WTC11 (cell line): ENCODE measurements around the gene SLCO2A1. TPM values are rescaled to one million over a fixed set of nuclear protein-coding genes. Genes with fewer than 3 reads are reported as not detected.

ENCODE experiments used
- ATAC-seq: fragments of 200-7000 bp; cut with Tn5 transposase; 2 replicates; pipeline ENCODE4 v1.10.0; 2021; ENCODE audit warnings: mild to moderate bottlenecking, moderate library complexity
- CTCF ChIA-PET: fragments of 300-600 bp; sonication (Branson Sonifier 250); formaldehyde crosslinking; loops from one replicate; lab custom pipeline; 2021; ENCODE audit warnings: antibody characterized with exemption; lab: Charles Lee
- POLR2A ChIA-PET: fragments of 350-600 bp; sonication (Branson Sonifier 250); formaldehyde crosslinking; loops from one replicate; lab custom pipeline; 2021; ENCODE audit warnings: antibody characterized with exemption; lab: Charles Lee
- DNase-seq: peaks from one replicate; pipeline ENCODE4 v3.0.0; 2021; ENCODE audit warnings: low spot score
- H3K27ac Mint-ChIP-seq: 2 replicates; pipeline ENCODE4 v1.8.0; 2021; ENCODE audit warnings: mixed read lengths
- H3K27me3 Mint-ChIP-seq: 2 replicates; pipeline ENCODE4 v1.8.0; 2021; ENCODE audit warnings: low read depth, mild to moderate bottlenecking, moderate library complexity, mixed read lengths
- H3K36me3 Mint-ChIP-seq: 2 replicates; pipeline ENCODE4 v1.8.0; 2021; ENCODE audit warnings: mixed read lengths
- H3K4me1 Mint-ChIP-seq: 2 replicates; pipeline ENCODE4 v1.8.0; 2022; ENCODE audit warnings: mixed read lengths
- H3K4me3 Mint-ChIP-seq: 2 replicates; pipeline ENCODE4 v1.8.0; 2021; ENCODE audit warnings: mild to moderate bottlenecking, moderate library complexity, mixed read lengths
- H3K9me3 Mint-ChIP-seq: 2 replicates; pipeline ENCODE4 v1.8.0; 2021; ENCODE audit warnings: mixed read lengths
- CREB1 ChIP-seq: sonication (generic); formaldehyde crosslinking; IDR thresholded peaks from 2 replicates; pipeline ENCODE4 v1.8.0; 2023; ENCODE audit warnings: mild to moderate bottlenecking, missing genetic modification reagents
- EMX1 ChIP-seq: fragments of 250-450 bp; sonication (Bioruptor Pico); IDR thresholded peaks from 2 replicates; pipeline ENCODE4 v1.8.0; 2021; ENCODE audit warnings: mild to moderate bottlenecking
- KAT7 ChIP-seq: sonication (generic); formaldehyde crosslinking; IDR thresholded peaks from 2 replicates; pipeline ENCODE4 v1.8.1; 2023; ENCODE audit warnings: missing genetic modification reagents, mild to moderate bottlenecking, borderline replicate concordance
- MXD4 ChIP-seq: fragments of 250-450 bp; sonication (Bioruptor Pico); IDR thresholded peaks from 2 replicates; pipeline ENCODE4 v1.8.0; 2021; ENCODE audit warnings: mild to moderate bottlenecking, moderate library complexity, borderline replicate concordance
- NFE2L1 ChIP-seq: sonication (generic); formaldehyde crosslinking; IDR thresholded peaks from 2 replicates; pipeline ENCODE4 v1.8.1; 2023; ENCODE audit warnings: missing genetic modification reagents
- NFYB ChIP-seq: sonication (generic); formaldehyde crosslinking; conservative IDR thresholded peaks from 2 replicates; pipeline ENCODE4 v1.8.0; 2022; ENCODE audit warnings: low read depth, missing genetic modification reagents
- NR1H2 ChIP-seq: sonication (generic); formaldehyde crosslinking; IDR thresholded peaks from 2 replicates; pipeline ENCODE4 v1.9.0; 2021; ENCODE audit warnings: mild to moderate bottlenecking, moderate library complexity, missing genetic modification reagents
- NR3C1 ChIP-seq: sonication (generic); formaldehyde crosslinking; conservative IDR thresholded peaks from 2 replicates; pipeline ENCODE4 v1.8.1; 2023; ENCODE audit warnings: low read depth, mild to moderate bottlenecking, missing genetic modification reagents
- PRRX2 ChIP-seq: fragments of 250-450 bp; sonication (Bioruptor Pico); IDR thresholded peaks from 2 replicates; pipeline ENCODE4 v1.8.0; 2021; ENCODE audit warnings: mild to moderate bottlenecking
- RELA ChIP-seq: sonication (generic); formaldehyde crosslinking; IDR thresholded peaks from 2 replicates; pipeline ENCODE4 v1.8.1; 2022; ENCODE audit warnings: missing genetic modification reagents, mild to moderate bottlenecking, borderline replicate concordance
- RORB ChIP-seq: fragments of 250-450 bp; sonication (Bioruptor Pico); IDR thresholded peaks from 2 replicates; pipeline ENCODE4 v1.9.0; 2021; ENCODE audit warnings: mild to moderate bottlenecking
- SMAD4 ChIP-seq: sonication (generic); formaldehyde crosslinking; IDR thresholded peaks from 2 replicates; pipeline ENCODE4 v1.8.0; 2022; ENCODE audit warnings: mild to moderate bottlenecking, missing genetic modification reagents
- SOX15 ChIP-seq: fragments of 250-450 bp; sonication (Bioruptor Pico); IDR thresholded peaks from 2 replicates; pipeline ENCODE4 v1.9.0; 2021; ENCODE audit warnings: mild to moderate bottlenecking
- TP53 ChIP-seq: sonication (generic); formaldehyde crosslinking; IDR thresholded peaks from 2 replicates; pipeline ENCODE4 v1.8.1; 2023; ENCODE audit warnings: mild to moderate bottlenecking, missing genetic modification reagents
- ZNF416 ChIP-seq: fragments of 250-450 bp; sonication (Bioruptor Pico); IDR thresholded peaks from 2 replicates; pipeline ENCODE4 v1.9.0; 2021; ENCODE audit warnings: mild to moderate bottlenecking, inconsistent platforms
- total RNA-seq: library from RNA; stranded (reverse); gene quantifications from 3 replicates; pipeline ENCODE4 v1.2.3, GENCODE V29; 2021
- TF ChIP-seq, protein P1 (sequence below): fragments of 250-450 bp; sonication (Bioruptor Pico); IDR thresholded peaks from 2 replicates; pipeline ENCODE4 v2.1.2; 2022; ENCODE audit warnings: mild to moderate bottlenecking, moderate library complexity
- TF ChIP-seq, protein P2 (sequence below): sonication (generic); formaldehyde crosslinking; IDR thresholded peaks from 2 replicates; pipeline ENCODE4 v1.8.1; 2022; ENCODE audit warnings: low read depth, mild to moderate bottlenecking, moderate library complexity, missing genetic modification reagents, borderline replicate concordance
- TF ChIP-seq, protein P3 (sequence below): sonication (generic); formaldehyde crosslinking; IDR thresholded peaks from 2 replicates; pipeline ENCODE4 v1.8.1; 2022; ENCODE audit warnings: low read depth, missing genetic modification reagents, borderline replicate concordance
- TF ChIP-seq, protein P4 (sequence below): sonication (generic); formaldehyde crosslinking; IDR thresholded peaks from 2 replicates; pipeline ENCODE4 v1.8.1; 2023; ENCODE audit warnings: mild to moderate bottlenecking, missing genetic modification reagents
- TF ChIP-seq, protein P5 (sequence below): sonication (generic); formaldehyde crosslinking; IDR thresholded peaks from 2 replicates; pipeline ENCODE4 v1.8.0; 2023; ENCODE audit warnings: mild to moderate bottlenecking, missing genetic modification reagents
- TF ChIP-seq, protein P6 (sequence below): sonication (generic); formaldehyde crosslinking; IDR thresholded peaks from 2 replicates; pipeline ENCODE4 v1.8.1; 2023; ENCODE audit warnings: mild to moderate bottlenecking, missing genetic modification reagents, moderate library complexity
- TF ChIP-seq, protein P7 (sequence below): sonication (generic); formaldehyde crosslinking; IDR thresholded peaks from 2 replicates; pipeline ENCODE4 v1.8.0; 2023; ENCODE audit warnings: missing genetic modification reagents
- TF ChIP-seq, protein P8 (sequence below): sonication (generic); formaldehyde crosslinking; IDR thresholded peaks from 2 replicates; pipeline ENCODE4 v1.8.1; 2023; ENCODE audit warnings: mild to moderate bottlenecking, missing genetic modification reagents, borderline replicate concordance

The SLCO2A1 gene
- total RNA-seq, 1 experiment from 2014 or later: 3.3 TPM

DNA sequence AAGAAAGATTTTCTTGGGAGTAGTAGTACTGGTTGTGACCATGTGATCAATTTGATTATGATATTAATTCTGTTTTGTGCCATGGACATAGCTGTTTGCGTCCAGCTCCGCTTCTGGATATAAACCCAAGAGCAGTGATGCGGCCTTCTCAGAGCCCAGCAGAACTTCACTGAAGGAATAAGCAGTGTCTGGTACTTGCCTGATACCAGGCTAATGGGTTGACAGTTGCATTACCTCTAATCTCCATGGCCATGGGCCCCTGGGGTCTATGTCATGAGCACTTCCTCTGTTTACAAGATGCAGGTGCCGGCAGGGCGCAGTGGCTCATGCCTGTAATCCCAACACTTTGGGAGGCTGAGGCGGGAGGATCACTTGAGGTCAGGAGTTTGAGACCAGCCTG, 97.7 kb downstream of the SLCO2A1 start (continued):
- TF ChIP-seq, protein P1, sequence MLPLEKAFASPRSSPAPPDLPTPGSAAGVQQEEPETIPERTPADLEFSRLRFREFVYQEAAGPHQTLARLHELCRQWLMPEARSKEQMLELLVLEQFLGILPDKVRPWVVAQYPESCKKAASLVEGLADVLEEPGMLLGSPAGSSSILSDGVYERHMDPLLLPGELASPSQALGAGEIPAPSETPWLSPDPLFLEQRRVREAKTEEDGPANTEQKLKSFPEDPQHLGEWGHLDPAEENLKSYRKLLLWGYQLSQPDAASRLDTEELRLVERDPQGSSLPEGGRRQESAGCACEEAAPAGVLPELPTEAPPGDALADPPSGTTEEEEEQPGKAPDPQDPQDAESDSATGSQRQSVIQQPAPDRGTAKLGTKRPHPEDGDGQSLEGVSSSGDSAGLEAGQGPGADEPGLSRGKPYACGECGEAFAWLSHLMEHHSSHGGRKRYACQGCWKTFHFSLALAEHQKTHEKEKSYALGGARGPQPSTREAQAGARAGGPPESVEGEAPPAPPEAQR (CRISPR knock-in tag): no peak
- TF ChIP-seq, protein P2, sequence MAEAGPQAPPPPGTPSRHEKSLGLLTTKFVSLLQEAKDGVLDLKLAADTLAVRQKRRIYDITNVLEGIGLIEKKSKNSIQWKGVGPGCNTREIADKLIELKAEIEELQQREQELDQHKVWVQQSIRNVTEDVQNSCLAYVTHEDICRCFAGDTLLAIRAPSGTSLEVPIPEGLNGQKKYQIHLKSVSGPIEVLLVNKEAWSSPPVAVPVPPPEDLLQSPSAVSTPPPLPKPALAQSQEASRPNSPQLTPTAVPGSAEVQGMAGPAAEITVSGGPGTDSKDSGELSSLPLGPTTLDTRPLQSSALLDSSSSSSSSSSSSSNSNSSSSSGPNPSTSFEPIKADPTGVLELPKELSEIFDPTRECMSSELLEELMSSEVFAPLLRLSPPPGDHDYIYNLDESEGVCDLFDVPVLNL (CRISPR knock-in tag): no peak
- TF ChIP-seq, protein P3, sequence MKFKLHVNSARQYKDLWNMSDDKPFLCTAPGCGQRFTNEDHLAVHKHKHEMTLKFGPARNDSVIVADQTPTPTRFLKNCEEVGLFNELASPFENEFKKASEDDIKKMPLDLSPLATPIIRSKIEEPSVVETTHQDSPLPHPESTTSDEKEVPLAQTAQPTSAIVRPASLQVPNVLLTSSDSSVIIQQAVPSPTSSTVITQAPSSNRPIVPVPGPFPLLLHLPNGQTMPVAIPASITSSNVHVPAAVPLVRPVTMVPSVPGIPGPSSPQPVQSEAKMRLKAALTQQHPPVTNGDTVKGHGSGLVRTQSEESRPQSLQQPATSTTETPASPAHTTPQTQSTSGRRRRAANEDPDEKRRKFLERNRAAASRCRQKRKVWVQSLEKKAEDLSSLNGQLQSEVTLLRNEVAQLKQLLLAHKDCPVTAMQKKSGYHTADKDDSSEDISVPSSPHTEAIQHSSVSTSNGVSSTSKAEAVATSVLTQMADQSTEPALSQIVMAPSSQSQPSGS (CRISPR knock-in tag): no peak
- TF ChIP-seq PRRX2 (CRISPR knock-in tag) (no peak), ZNF416 (no peak), NFE2L1 (CRISPR knock-in tag) (no peak)
- TF ChIP-seq, protein P4, sequence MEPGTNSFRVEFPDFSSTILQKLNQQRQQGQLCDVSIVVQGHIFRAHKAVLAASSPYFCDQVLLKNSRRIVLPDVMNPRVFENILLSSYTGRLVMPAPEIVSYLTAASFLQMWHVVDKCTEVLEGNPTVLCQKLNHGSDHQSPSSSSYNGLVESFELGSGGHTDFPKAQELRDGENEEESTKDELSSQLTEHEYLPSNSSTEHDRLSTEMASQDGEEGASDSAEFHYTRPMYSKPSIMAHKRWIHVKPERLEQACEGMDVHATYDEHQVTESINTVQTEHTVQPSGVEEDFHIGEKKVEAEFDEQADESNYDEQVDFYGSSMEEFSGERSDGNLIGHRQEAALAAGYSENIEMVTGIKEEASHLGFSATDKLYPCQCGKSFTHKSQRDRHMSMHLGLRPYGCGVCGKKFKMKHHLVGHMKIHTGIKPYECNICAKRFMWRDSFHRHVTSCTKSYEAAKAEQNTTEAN (CRISPR knock-in tag): no peak
- TF ChIP-seq, all 79 proteins: peak for 0

DNA sequence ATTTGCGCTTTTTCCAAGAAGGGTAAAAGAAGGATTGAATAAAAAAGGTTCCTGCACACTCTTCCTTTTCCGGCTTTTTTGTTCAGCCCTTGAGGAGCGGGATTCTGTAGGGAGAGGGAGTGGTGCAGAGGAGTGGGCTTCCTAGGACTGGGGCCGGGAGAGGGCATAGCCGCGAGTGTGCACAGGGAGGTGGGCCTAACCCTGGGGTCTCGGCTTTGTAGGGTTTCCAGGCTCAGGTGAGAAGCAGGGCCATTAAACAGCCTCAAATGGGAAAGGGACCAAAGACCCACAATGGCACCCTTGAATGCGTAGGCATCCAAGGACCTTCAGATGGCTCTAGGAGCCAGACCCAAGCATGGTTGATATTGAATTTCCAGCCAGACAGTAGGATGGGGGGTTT, 98.6 kb downstream of the SLCO2A1 start:
- CTCF ChIA-PET: interaction anchor here (1.3 to 1.7 kb wide), 3 partner anchors 34 to 282 kb away, joined by 4 to 8 read pairs (median 5); no protein-coding TSS in a partner anchor
- ATAC-seq (no peak), DNase-seq (no peak)
- no peaks in the 10 kb centered on the region for H3K9me3 Mint-ChIP-seq
- H3K4me3 Mint-ChIP-seq: no peak overlapping the region
- no peak overlapping the region for H3K27ac Mint-ChIP-seq
- no peaks in the 10 kb centered on the region for H3K36me3 Mint-ChIP-seq
- H3K4me1 Mint-ChIP-seq: peaks cover 11% of the 10 kb centered on the region
- H3K27me3 Mint-ChIP-seq: peaks cover 22% of the 10 kb centered on the region
- POLR2A ChIA-PET: no interaction called here
- TF ChIP-seq SOX15 (CRISPR knock-in tag) (no peak), MXD4 (CRISPR knock-in tag) (no peak), KAT7 (CRISPR knock-in tag) (no peak), NR1H2 (CRISPR knock-in tag) (no peak), CREB1 (CRISPR knock-in tag) (no peak), RORB (CRISPR knock-in tag) (no peak), TP53 (CRISPR knock-in tag) (no peak), NFYB (CRISPR knock-in tag) (no peak), EMX1 (CRISPR knock-in tag) (no peak), SMAD4 (CRISPR knock-in tag) (no peak), NR3C1 (CRISPR knock-in tag) (no peak), RELA (CRISPR knock-in tag) (no peak)
- TF ChIP-seq, protein P5, sequence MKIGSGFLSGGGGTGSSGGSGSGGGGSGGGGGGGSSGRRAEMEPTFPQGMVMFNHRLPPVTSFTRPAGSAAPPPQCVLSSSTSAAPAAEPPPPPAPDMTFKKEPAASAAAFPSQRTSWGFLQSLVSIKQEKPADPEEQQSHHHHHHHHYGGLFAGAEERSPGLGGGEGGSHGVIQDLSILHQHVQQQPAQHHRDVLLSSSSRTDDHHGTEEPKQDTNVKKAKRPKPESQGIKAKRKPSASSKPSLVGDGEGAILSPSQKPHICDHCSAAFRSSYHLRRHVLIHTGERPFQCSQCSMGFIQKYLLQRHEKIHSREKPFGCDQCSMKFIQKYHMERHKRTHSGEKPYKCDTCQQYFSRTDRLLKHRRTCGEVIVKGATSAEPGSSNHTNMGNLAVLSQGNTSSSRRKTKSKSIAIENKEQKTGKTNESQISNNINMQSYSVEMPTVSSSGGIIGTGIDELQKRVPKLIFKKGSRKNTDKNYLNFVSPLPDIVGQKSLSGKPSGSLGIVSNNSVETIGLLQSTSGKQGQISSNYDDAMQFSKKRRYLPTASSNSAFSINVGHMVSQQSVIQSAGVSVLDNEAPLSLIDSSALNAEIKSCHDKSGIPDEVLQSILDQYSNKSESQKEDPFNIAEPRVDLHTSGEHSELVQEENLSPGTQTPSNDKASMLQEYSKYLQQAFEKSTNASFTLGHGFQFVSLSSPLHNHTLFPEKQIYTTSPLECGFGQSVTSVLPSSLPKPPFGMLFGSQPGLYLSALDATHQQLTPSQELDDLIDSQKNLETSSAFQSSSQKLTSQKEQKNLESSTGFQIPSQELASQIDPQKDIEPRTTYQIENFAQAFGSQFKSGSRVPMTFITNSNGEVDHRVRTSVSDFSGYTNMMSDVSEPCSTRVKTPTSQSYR (CRISPR knock-in tag): no peak
- TF ChIP-seq, protein P6, sequence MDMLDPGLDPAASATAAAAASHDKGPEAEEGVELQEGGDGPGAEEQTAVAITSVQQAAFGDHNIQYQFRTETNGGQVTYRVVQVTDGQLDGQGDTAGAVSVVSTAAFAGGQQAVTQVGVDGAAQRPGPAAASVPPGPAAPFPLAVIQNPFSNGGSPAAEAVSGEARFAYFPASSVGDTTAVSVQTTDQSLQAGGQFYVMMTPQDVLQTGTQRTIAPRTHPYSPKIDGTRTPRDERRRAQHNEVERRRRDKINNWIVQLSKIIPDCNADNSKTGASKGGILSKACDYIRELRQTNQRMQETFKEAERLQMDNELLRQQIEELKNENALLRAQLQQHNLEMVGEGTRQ (CRISPR knock-in tag): no peak
- TF ChIP-seq, protein P7, sequence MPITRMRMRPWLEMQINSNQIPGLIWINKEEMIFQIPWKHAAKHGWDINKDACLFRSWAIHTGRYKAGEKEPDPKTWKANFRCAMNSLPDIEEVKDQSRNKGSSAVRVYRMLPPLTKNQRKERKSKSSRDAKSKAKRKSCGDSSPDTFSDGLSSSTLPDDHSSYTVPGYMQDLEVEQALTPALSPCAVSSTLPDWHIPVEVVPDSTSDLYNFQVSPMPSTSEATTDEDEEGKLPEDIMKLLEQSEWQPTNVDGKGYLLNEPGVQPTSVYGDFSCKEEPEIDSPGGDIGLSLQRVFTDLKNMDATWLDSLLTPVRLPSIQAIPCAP (CRISPR knock-in tag): no peak
- TF ChIP-seq, protein P8, sequence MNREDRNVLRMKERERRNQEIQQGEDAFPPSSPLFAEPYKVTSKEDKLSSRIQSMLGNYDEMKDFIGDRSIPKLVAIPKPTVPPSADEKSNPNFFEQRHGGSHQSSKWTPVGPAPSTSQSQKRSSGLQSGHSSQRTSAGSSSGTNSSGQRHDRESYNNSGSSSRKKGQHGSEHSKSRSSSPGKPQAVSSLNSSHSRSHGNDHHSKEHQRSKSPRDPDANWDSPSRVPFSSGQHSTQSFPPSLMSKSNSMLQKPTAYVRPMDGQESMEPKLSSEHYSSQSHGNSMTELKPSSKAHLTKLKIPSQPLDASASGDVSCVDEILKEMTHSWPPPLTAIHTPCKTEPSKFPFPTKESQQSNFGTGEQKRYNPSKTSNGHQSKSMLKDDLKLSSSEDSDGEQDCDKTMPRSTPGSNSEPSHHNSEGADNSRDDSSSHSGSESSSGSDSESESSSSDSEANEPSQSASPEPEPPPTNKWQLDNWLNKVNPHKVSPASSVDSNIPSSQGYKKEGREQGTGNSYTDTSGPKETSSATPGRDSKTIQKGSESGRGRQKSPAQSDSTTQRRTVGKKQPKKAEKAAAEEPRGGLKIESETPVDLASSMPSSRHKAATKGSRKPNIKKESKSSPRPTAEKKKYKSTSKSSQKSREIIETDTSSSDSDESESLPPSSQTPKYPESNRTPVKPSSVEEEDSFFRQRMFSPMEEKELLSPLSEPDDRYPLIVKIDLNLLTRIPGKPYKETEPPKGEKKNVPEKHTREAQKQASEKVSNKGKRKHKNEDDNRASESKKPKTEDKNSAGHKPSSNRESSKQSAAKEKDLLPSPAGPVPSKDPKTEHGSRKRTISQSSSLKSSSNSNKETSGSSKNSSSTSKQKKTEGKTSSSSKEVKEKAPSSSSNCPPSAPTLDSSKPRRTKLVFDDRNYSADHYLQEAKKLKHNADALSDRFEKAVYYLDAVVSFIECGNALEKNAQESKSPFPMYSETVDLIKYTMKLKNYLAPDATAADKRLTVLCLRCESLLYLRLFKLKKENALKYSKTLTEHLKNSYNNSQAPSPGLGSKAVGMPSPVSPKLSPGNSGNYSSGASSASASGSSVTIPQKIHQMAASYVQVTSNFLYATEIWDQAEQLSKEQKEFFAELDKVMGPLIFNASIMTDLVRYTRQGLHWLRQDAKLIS (CRISPR knock-in tag): no peak
